ENCODE data around the gene CDK9. TPM values are rescaled to one million over a fixed set of nuclear protein-coding genes. Genes with fewer than 3 reads are reported as not detected.

CDK9 gene
- polyA plus RNA-seq, 1 experiment: 34.4 TPM

DNA sequence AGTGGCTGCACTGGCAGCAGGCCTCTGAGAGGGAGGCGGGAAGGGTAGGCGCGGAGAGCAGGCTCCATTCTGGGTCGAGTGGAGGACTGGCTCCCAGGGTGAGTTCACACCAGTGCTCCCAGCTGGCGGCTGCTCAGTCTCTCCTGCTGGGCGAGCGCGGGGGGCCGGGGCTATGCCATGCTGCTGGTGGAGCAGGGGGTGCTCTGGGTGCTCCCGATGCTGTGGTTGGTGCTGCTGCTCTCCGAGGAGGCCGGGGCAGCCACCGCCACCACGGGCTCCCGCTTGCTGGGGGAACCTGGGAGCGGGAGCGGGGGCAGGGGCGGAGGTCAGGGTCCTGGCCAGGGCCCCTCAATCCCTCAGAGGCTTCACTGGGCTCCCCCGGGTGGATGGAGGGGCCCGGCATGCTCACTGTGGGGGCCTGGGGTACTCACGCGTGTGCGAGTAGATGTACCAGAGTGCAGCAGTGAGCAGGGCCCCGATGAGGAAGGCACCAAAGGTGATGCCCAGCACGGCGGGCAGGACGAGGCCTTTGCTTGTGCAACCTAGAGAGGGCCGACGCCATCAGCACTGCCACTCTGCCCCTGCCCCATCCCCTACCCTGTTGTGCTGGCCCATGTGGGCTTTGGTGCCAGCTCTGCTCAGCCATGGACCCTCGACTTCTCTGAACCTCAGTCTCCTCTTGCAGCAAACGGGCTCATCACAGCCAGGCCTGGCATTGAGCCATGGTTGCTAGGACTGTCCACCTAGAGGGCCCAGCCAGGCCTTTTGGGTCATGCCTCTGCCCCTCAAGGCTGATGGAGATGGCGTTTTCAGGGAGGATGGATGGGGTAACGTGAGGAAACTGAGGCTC is 29.9 kb downstream of the CDK9 start:
- no peak overlapping the region for H3K4me3 ChIP-seq (ENCODE audit: low read depth, low read length)
- no peaks in the 10 kb centered on the region for H3K27me3 ChIP-seq (ENCODE audit: control insufficient read depth, insufficient read depth, low read length)
- POLR2A ChIA-PET: no interaction called here
- no peak for TF ChIP-seq CTCF (IDR thresholded peaks at IDR 0.05; ENCODE audit: insufficient read depth, low read depth, low read length)
- H3K36me3 ChIP-seq (ENCODE audit: control insufficient read depth, insufficient read depth, low read length): peaks cover 46% of the 10 kb centered on the region
- DNase-seq (ENCODE audit: low read depth): no peak
- CTCF ChIA-PET: interaction anchor here (2.0 kb wide), 1 partner anchor 54 kb away, joined by 10 read pairs; no protein-coding TSS in a partner anchor

- no peak for TF ChIP-seq CTCF (IDR thresholded peaks at IDR 0.05; ENCODE audit: insufficient read depth, low read depth, low read length)
- Histone ChIP-seq H3K4me3 (ENCODE audit: low read depth, low read length) (no peak overlapping the region), H3K27me3 (ENCODE audit: control insufficient read depth, insufficient read depth, low read length) (no peaks in the 10 kb centered on the region), H3K36me3 (ENCODE audit: control insufficient read depth, insufficient read depth, low read length) (peaks cover 49% of the 10 kb centered on the region)
- POLR2A ChIA-PET: no interaction called here
- CTCF ChIA-PET: interaction anchor here (2.0 kb wide), 1 partner anchor 54 kb away, joined by 10 read pairs; no protein-coding TSS in a partner anchor
- no peak for DNase-seq (ENCODE audit: low read depth)
Observed at GRCh38 chr9:127816362-127816725, 30.5 kb downstream of the CDK9 start.

DNA sequence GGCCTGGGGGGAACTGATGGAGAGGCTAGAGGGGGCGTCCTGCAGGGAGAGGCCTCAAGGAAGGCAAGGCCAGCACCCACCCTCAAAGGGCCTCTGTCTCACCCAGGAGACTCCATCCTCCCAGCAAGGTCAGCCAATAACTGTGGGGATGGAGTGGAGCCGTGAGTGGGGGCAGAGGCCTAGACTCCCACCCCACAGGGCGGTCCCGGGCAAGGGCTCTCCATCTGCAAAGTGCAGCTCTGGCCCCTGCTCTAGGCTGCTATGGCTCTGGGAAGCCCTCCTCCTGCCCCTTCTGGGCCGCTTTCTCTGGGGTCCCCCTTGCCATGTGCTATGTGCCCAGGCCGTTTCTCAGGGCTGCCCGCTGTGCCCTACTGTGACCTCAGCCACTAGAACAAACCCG is 30.9 kb downstream of the CDK9 start:
- H3K36me3 ChIP-seq (ENCODE audit: control insufficient read depth, insufficient read depth, low read length): peaks cover 49% of the 10 kb centered on the region
- CTCF ChIA-PET: interaction anchor here (1.2 to 2.0 kb wide), 4 partner anchors 11 to 83 kb away, joined by 3 to 10 read pairs (median 3); partner anchors contain the start of gene CDK9
- POLR2A ChIA-PET: no interaction called here

GRCh38 chr9:127817881-127818434 is 32.1 kb downstream of the CDK9 start:
- no peaks in the 10 kb centered on the region for H3K27me3 ChIP-seq (ENCODE audit: control insufficient read depth, insufficient read depth, low read length)
- TF ChIP-seq CTCF (IDR thresholded peaks at IDR 0.05; ENCODE audit: insufficient read depth, low read depth, low read length): no peak
- no peak for DNase-seq (ENCODE audit: low read depth)
- H3K36me3 ChIP-seq (ENCODE audit: control insufficient read depth, insufficient read depth, low read length): peaks cover 45% of the 10 kb centered on the region
- H3K4me3 ChIP-seq (ENCODE audit: low read depth, low read length): no peak overlapping the region
- ChIA-PET CTCF (interaction anchor here (0.7 to 2.0 kb wide), 6 partner anchors 9 to 82 kb away, joined by 3 to 10 read pairs (median 3); partner anchors contain the start of gene CDK9), POLR2A (no interaction called here)

More for the DNA sequence above, 30.9 kb downstream of the CDK9 start:
- Histone ChIP-seq H3K27me3 (ENCODE audit: control insufficient read depth, insufficient read depth, low read length) (no peaks in the 10 kb centered on the region), H3K4me3 (ENCODE audit: low read depth, low read length) (no peak overlapping the region)
- DNase-seq (ENCODE audit: low read depth): no peak
- TF ChIP-seq CTCF (IDR thresholded peaks at IDR 0.05; ENCODE audit: insufficient read depth, low read depth, low read length): no peak

GRCh38 chr9:127818574-127818973 is 32.7 kb downstream of the CDK9 start:
- peaks cover 39% of the 10 kb centered on the region for H3K36me3 ChIP-seq (ENCODE audit: control insufficient read depth, insufficient read depth, low read length)
- no peak for TF ChIP-seq CTCF (IDR thresholded peaks at IDR 0.05; ENCODE audit: insufficient read depth, low read depth, low read length)
- CTCF ChIA-PET: interaction anchor here (0.7 to 1.6 kb wide), 2 partner anchors 9 to 51 kb away, joined by 3 to 4 read pairs; no protein-coding TSS in a partner anchor

More at GRCh38 chr9:127818574-127818973, 32.7 kb downstream of the CDK9 start:
- Histone ChIP-seq H3K4me3 (ENCODE audit: low read depth, low read length) (no peak overlapping the region), H3K27me3 (ENCODE audit: control insufficient read depth, insufficient read depth, low read length) (no peaks in the 10 kb centered on the region)
- POLR2A ChIA-PET: no interaction called here
- DNase-seq (ENCODE audit: low read depth): no peak

Measured in BJ (cell line).